Posterior cingulate gyrus (tissue), 11 donors: ENCODE data around the gene MLH1.
"Not testable (repeated sequence)": the region's sequence is repeated elsewhere in the genome, so short reads cannot be mapped to it uniquely, and the experiment has no call there.

ENCODE experiments used
- DNase-seq, 10 donors: peaks; one replicate each; pipeline versions ENCODE4 v3.0.0 to v3.0.0-alpha.2; 2020 to 2021; ENCODE audit warnings: mixed read lengths in 3 of 10
- intact Hi-C: fragments of 100-400 bp; cut with DNase I; formaldehyde crosslinking; loops from one replicate; pipeline ENCODE4 v1.15.1; 2023

Gene MLH1

DNA sequence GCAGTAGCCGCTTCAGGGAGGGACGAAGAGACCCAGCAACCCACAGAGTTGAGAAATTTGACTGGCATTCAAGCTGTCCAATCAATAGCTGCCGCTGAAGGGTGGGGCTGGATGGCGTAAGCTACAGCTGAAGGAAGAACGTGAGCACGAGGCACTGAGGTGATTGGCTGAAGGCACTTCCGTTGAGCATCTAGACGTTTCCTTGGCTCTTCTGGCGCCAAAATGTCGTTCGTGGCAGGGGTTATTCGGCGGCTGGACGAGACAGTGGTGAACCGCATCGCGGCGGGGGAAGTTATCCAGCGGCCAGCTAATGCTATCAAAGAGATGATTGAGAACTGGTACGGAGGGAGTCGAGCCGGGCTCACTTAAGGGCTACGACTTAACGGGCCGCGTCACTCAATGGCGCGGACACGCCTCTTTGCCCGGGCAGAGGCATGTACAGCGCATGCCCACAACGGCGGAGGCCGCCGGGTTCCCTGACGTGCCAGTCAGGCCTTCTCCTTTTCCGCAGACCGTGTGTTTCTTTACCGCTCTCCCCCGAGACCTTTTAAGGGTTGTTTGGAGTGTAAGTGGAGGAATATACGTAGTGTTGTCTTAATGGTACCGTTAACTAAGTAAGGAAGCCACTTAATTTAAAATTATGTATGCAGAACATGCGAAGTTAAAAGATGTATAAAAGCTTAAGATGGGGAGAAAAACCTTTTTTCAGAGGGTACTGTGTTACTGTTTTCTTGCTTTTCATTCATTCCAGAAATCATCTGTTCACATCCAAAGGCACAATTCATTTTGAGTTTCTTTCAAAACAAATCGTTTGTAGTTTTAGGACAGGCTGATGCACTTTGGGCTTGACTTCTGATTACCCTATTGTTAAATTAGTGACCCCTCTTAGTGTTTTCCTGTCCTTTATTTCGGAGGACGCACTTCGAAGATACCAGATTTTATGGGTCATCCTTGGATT, at the start of gene MLH1:
MLH1 (plus strand) TSS at position 193 of the 958 bp plus-strand sequence; CDS start at position 223, 30 bp downstream.
- intact Hi-C loops, result loop anchor here (5.0 kb wide), 1 partner anchor 219 kb away; no protein-coding TSS in a partner anchor
- peak; percentile 89 to 99 (median 98) for DNase-seq

DNA sequence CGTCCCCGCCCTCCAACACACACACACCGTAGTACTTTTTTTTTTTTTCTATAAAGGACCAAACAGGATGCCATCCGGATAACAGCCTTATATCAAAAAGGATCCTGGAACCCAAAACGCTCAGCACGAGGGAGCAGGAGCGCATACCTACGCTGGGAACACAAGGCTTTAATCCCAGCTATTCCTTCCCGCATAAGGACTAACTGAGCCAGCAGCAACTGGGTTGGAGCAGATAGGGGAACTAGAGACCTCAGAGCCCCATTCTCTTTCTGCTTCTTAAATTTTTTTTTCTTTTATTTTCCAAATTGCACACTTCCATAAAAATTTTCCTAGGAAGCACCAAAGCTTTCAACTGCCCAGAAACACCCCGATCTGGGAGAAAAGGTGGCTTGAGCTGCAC, 49.7 kb upstream of the MLH1 start:
- no peak for DNase-seq
- intact Hi-C loops, result no loop called here

DNA sequence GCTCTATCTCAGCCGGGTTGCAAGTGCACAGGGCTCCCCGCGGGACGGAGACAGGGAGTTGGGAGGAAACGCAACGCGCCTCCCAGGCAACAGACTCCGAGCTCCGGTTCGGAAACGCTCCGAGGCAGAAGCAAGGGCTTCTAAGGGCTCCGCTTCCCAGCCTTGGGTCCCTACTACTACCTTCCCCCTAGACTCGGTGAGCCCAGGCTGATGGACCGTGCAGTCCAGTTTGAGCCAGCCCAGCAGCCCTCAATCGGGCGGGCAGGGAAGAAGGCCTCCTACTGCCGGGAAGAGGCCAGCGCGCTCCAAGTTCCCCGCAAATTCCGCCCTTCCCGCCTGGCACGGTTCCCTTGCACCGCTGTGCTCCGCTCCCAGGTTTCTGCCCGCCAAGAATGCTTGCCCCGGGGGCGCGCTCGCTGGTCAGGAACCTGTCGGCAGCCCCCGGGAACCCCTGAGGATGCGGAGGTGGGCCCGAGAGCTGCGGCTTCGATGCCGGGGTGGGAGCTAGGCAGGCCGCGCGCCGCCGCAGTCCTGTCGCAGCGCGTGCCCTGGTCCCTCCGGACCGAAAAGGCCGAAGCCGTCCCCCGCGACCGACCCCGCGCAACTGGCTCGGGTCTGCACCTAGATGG, 49.2 kb upstream of the MLH1 start:
- intact Hi-C loops, result no loop called here

DNA sequence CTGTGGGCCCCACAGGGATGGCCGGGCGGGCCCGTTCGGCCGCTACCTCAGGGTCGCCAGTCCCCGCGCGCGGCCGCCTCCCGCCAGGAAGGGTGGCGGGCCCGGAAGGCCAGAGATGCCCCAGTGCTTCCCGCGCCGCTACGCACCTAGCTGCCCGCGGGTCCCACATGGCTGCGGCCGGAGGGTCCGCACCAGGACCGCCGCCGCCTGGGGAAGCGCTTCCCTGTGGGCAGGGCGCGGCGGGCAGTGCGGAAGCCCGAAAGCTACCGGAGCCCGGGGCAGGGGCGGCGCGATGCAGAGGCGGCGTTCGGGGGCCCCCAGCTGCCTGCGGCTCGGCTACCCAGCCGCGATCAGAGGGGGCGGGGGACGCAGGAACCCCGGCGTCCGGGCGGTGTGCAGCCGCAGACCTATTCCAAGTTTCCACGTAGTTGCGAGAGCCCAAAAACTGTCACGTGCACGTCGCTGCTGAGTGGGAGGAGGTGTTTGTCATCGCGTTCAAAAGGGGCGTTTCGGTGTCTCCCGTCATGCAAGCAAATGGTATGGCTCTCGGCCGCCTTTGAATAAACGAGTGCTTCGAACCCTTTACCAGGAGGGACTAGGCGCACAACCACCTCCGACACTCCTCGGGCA, 48.6 kb upstream of the MLH1 start, which contains the start of gene TRANK1:
TRANK1 (minus strand) TSS at position 414 of the 630 bp plus-strand sequence; CDS start at position 169, 245 bp downstream.
- intact Hi-C loops, result no loop called here
- DNase-seq, result peak; percentile 28 to 94 (median 57)

More for the DNA sequence above, 49.2 kb upstream of the MLH1 start:
- peak; percentile 33 to 91 (median 48) for DNase-seq

DNA sequence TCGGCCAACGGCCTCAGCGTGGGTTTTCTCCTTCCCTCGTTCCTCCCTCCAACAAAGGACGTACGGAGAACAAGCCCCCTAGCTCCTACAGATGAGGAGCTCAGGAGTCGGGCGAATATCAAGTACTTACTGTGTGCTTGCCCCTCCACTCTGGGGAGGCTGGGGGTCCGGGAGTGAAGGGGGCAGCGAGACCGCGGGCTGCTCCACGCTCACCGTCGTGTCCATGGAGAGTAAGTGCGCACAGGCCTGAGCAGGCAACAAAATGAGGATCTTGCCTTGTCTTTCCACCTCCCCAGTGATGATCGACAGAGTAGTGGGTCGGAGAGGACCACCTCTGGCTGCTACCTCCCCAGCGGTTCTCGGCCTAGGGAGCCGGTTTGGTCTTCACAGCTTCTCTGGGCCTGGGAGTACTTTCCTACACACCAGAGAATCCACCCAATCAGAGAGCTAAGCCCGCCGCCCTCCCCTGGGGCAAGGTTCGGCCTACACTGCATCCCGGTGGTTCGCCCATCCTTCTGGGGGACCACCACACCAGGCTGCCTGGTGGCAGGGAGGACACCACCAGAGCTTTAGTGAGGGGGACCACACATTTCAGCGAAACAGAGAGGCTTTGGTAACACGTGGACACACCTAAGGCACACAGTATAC, 47.9 kb upstream of the MLH1 start:
- no peak for DNase-seq
- intact Hi-C loops, result no loop called here

DNA sequence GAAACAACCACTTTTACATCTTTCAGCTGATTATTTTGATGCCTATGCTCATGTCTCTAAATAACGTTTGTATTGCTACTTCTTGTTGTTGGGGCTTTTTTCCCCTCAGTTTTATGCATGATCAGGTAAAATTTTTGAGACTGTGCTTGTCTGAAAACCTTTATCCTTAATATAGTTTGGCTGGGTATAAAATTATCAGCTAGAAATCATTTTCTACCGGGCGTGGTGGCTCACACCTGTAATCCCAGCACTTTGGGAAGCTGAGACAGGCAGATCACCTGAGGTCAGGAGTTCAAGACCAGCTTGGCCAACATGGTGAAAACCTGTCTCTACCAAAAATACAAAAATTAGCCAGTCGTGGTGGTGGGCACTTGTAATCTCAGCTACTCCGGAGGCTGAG, 45.5 kb upstream of the MLH1 start:
- intact Hi-C loops, DNase-seq: not testable (repeated sequence)

DNA sequence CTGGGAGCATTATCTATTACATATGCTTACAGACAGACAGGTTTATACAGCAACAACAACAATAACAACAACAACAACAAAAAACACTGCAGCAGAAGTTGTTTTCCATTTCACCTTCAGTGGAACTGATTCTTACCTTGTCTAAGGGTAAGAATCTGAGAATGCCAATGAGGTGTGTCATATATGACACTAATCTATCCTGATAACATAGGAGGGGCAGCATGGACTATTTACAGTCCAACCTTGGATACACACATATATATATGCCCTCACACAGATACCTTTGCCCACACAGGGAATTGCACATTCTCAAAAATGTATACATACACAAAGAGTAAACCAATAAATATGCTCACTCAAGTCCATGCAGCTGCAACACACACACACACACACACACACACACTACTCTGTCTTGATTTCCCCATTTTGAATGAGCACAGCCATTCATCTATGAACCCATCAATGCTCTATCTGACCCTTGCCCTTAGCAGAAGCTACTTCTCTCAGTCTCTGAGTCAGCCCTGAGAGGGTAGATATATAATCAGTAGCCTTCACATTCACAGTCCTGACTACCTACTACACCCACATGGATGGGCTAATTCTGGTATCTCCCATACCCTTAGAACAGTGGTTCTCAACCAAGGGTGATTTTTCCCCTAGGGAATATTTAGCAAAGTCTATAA, 38.7 kb upstream of the MLH1 start:
- intact Hi-C loops, result loop anchor here (5.0 kb wide), 1 partner anchor 47 kb away; no protein-coding TSS in a partner anchor
- no peak for DNase-seq

DNA sequence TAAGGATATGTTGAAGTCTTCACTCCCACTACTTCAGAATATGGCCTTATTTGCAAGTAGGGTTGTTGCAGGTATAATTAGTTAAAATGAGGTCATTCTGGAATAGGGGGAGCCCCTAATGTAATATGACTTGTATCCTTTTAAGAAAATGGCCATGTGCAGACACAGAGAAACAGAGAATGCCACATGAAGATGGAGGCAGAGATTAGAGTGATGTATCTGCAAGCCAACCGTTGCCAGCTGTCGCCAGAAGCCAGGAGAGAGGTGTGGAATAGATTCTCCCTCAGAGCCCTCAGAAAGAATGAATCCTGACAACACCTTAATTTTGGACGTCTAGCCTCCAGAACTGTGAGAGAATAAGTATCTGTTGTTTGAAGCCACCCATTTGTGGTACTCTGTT, 37.2 kb upstream of the MLH1 start:
- DNase-seq, result no peak
- intact Hi-C loops, result loop anchor here (5.0 kb wide), 1 partner anchor 49 kb away; no protein-coding TSS in a partner anchor

DNA sequence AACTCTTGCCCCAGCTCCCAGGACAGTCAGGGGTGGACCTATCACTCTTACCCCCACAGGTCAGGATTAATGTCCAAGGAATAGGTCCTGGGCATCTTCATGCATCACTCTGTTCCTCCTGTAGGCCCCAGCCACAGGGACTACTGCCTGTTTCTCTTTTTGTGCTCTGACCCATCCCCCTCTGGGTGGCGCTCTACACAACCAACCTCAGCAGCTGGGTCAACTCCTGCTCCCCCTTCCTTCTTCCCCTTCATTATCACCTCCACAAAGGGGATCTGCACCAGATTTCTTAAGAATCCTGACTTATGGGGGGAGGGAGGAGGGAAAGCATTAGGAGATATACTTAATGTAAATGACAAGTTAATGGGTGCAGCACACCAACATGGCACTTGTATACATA, 36.3 kb upstream of the MLH1 start:
- intact Hi-C loops, result loop anchor here (5.0 kb wide), 1 partner anchor 50 kb away; no protein-coding TSS in a partner anchor
- no peak for DNase-seq

DNA sequence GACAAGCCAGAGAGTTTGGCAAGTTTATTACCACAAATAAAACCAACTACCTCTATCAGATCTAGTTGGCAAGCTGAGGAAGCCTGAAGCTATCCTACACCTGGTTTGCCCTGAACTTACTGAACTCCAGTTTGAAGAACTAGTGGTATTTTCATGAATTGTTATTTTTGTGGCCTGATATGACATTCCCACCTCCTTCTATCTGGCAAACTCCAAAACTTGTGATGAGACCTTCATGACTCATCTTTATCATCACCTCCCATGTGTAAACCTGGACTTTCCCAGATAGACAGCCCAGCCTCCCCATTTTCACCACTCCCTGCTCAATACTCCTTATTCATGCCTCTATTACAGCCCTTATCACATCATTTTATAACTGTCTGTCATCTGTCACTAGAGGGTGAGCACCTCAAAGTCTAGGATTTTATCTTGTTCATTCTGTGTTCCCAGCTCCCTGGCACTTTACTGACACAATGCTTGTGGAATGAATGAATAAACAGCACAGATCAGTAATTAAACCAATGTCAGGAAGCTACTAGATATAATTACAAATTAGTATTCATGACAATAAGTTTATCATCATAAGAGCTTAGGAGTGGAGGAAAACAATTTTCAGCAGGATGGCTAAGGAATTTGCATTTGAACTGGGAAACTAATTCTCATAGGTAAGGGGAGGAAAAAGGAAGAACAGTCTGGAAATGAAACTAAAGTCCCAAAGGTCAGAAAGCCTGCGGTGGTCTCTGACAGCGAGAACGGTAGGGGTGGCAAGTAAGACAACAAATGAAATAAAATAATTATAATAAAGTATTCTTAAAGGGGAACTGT, 35.2 kb upstream of the MLH1 start:
- no peak for DNase-seq
- intact Hi-C loops, result loop anchor here (2.0 to 5.0 kb wide), 2 partner anchors 51 to 229 kb away; no protein-coding TSS in a partner anchor

DNA sequence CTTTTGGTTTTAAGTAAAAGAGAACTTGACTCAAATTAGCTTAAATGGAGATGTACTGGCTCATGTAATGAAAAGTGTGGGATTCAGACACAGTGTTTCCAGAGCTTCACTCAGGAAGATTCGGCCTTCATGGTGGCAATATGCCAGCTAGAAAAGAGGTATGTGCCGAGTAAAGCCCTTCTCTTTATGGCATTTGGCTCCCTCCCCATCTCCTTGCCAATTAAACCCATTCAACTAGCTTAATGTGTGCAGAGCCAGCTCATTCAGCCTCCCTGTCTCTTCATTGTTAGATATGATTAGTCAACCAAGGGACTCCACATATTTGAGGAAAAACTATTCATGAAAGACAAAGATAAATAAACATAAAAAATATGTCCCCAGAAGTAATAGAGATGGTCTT, 33.5 kb upstream of the MLH1 start:
- intact Hi-C loops, result loop anchor here (2.0 to 5.0 kb wide), 2 partner anchors 53 to 231 kb away; no protein-coding TSS in a partner anchor
- no peak for DNase-seq

DNA sequence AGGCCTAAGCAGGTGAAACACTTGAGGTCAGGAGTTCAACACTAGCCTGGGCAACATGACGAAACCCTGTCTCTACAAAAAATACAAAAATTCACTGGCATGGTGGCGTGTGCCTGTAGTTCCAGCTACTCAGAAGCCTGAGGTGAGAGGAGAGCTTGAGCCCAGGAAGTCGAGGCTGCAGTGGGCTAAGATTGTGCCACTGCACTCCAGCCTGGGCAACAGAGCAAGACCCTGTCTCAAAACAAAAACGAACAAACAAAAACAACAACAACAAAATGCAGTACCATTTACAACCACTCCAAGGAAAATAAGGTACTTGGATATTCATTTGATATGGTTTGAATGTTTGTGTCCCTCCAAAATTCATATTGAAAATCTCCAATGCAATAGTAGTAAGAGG, 32.8 kb upstream of the MLH1 start:
- no peak for DNase-seq
- intact Hi-C loops, result no loop called here

DNA sequence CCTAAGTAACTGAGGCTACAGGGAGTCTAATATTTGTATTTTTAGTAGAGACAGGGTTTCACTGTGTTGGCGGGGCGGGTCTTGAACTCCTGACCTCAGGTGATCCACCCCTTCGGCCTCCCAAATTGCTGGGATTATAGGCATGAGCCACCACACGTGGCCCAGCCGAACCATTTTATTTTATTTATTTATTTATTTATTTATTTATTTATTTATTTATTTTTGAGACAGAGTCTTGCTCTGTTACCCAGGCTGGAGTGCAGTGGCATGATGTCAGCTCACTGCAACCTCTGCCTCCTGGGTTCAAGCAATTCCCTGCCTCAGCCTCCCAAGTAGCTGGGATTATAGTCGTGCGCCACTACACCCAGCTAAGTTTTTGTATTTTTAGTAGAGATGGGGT, 30.3 kb upstream of the MLH1 start:
- intact Hi-C loops, DNase-seq: not testable (repeated sequence)

DNA sequence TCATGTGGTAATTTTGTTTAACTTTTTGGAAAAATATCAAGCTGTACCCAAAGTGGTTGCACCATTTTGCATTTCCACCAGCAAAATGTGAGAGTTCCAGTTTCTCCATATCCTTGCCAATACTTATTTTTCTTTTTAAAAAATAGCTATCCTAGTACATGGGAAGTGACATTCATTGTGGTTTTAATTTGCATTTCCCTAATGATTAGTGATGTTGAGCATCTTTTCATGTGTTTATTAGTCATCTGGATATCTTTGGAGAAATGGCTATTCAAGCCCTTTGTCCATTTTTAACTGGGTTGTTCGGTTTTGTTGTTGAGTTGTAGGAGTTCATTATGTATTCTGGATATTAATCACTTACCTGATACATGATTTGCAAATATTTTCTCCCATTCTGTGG, 29.0 kb upstream of the MLH1 start:
- DNase-seq, result no peak
- intact Hi-C loops, result no loop called here

DNA sequence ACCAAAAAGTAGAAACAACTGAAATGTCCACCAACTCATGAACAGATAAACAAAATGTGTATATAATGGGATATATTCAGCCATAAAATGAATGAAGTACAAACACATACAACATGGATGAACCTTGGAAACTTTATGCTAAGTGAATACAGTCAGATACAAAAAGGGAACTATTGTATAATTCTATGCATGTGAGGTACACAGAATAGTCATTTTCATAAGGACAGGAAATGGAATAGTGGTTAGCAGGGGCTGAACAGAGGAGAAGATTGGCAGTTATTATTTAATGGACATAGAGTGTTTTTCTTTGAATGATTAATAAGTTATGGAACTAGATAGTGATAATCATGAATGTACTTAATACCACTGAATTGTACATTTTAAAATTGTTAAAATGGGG, 28.5 kb upstream of the MLH1 start:
- DNase-seq, result no peak
- intact Hi-C loops, result no loop called here

DNA sequence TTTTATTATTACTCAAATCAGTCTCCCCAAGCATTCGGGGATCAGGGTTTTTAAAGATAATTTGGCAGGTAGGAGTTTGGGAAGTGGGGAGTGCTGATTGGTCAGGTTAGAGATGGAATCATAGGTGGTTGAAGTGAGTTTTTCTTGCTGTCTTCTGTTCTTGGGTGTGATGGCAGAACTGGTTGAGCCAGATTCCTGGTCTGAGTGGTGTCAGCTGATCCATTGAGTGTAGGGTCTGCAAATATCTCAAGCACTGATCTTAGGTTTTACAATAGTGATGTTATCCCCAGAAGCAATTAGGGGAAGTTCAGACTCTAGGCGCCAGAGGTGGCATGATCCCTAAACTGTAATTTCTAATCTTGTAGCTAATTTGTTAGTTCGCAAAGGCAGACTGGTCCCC, 27.9 kb upstream of the MLH1 start:
- intact Hi-C loops, result no loop called here
- DNase-seq, result no peak

DNA sequence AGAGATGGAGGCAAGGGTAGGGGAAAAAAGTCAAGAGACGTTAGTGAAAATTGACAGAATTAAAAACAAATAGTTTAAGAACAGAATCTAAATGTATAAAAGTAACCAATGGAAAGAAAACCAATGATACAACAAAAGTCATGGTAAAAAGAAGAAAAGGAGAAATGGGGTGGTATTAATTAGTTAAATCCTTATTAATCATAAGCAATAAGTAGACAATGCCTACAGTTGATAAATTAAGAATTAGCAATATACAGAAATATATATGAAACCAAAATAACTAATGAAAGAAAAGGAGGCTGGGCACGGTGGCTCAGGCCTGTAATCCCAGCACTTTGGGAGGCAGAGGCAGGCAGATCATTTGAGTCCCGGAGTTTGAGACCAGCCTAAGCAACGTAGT, 24.2 kb upstream of the MLH1 start:
- intact Hi-C loops, result no loop called here
- DNase-seq, result no peak

DNA sequence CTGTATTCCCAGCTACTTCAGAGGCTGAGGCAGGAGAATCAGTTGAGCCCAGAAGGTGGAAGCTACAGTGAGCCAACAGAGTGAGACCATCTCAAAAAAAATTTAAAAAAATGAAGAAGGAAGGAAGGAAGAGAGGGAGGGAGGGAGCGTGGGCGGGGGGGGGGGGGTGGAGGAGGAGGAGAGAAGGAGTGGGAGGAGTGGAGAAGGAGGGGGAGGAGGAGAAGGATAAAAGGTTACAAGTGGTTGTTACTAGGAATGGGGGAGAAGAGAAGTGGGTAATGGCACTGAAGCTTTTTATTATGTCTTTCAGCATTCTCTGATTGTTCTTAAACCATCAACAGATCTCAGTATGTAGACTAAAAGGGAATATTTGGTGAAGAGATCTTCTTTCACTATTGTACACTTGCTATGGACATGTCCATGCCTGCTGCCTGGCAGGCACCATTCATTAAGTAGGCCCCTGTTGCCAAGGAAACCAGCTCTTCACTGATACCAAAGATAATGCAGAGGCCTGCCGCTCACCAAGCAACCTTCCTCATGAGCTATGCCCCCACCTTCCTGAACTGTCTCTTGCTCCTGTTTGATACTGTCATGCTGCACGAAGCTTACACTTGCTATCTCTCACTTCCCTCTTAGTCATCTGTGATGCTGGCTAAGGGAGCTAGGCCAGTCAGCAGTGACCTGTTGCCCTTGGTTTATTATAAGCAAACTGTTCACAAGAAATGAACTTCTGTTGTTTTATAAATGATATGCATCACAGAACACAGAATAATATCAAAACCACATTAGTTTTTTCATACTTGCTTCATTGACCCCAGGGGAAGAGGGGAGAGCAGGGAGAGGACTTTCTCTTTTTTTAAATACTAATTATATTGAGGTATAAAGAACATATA, 23.5 kb upstream of the MLH1 start:
- intact Hi-C loops, result no loop called here
- DNase-seq, result peak in 1 of 10 donors; percentile 6
